Stimulated activated CD8-positive, alpha-beta memory T cell treated with anti-CD3 and anti-CD28 coated beads, Interleukin-7, amount 100 ng/mL, for 24 hours (primary cell): ENCODE results near the gene SURF2.

Experiments
- DNase-seq: peaks from one replicate; pipeline ENCODE4 v3.0.0-alpha.2; 2020; ENCODE audit warnings: low read depth

The SURF2 gene

DNA sequence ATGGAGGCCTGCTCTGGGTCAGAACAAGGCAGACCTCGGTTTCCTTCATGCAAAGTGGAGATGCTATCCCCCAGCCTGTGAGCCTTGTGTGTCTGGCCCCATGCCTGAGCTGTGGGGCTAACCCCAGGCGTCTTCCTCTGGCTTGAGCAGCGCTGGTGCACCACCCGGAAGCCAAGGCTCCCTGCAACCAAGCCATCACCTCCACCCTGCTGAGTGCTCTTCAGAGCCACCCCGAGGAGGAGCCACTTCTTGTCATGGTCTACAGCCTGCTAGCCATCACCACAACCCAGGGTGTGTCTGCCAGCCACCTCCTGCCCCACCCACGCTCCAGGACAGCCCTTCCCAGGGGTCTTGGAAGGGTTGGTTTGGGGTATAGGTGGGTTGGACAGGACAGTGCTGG, 45.2 kb downstream of the SURF2 start:
- DNase-seq: no peak

DNA sequence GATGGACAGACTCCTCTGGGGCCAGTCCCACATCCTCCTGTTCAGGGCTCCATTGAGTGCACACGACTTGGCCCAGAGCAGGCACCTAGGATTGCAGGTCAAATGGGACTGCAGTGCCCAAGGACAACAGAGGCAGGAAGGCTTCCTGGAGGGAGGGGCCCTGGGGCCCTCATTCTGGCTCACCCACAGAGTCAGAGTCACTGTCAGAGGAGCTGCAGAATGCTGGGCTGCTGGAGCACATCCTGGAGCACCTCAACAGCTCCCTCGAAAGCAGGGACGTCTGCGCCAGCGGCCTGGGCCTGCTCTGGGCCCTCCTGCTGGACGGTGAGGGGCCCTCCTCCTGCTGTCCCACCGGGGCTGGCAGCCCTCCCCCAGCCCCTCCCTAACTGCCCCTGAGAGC, 46.3 kb downstream of the SURF2 start:
- DNase-seq: no peak

DNA sequence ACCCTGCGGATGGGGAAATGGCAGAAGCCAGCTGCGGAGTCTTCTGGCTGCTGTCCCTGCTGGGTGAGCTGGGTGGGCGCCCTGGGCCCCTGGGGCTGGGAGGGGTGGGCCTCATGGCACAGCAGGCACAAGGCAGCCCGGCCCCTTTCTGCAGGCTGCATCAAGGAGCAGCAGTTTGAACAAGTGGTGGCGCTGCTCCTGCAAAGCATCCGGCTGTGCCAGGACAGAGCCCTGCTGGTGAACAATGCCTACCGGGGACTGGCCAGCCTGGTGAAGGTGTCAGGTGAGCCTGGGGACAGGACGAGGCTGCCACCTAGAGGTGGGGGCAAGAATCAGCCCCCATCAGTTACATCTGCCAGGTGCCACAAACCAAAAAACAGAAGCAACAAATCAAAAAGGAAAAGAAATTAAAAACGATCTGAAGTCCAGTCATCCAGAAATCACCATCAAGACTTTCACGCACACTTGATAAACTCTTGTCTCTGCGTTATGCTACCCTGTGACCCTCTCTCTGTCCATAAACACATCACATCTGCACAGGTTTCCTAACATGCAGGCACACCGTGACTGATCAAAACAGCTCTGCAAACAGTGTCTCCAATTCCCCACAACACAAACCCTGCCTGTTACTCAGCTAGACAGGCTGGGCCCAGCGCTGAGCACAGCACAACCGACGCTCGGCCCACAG, 47.6 kb downstream of the SURF2 start:
- peak; percentile 26 for DNase-seq

DNA sequence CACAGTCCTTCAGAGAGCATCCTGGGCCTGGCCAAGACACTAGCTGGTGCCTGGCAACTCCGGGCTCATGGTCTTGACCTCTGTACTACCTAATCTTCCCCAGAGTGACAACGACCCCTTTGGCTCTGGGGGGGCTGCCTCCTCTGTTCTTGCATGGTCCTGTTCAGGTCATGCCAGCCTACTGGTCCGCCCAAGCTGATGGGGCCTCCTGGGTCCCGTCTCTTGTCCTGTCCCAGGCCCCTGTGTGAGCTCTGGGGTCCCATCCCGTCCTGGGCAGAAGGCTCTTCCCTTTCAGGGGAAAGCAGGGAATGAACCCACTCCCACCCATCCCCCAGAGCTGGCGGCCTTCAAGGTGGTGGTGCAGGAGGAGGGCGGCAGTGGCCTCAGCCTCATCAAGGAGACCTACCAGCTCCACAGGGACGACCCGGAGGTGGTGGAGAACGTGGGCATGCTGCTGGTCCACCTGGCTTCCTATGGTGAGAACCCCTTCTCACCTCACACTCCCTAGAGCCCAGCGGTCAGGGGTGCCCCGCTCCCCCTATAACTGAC, 48.2 kb downstream of the SURF2 start:
- DNase-seq: no peak

DNA sequence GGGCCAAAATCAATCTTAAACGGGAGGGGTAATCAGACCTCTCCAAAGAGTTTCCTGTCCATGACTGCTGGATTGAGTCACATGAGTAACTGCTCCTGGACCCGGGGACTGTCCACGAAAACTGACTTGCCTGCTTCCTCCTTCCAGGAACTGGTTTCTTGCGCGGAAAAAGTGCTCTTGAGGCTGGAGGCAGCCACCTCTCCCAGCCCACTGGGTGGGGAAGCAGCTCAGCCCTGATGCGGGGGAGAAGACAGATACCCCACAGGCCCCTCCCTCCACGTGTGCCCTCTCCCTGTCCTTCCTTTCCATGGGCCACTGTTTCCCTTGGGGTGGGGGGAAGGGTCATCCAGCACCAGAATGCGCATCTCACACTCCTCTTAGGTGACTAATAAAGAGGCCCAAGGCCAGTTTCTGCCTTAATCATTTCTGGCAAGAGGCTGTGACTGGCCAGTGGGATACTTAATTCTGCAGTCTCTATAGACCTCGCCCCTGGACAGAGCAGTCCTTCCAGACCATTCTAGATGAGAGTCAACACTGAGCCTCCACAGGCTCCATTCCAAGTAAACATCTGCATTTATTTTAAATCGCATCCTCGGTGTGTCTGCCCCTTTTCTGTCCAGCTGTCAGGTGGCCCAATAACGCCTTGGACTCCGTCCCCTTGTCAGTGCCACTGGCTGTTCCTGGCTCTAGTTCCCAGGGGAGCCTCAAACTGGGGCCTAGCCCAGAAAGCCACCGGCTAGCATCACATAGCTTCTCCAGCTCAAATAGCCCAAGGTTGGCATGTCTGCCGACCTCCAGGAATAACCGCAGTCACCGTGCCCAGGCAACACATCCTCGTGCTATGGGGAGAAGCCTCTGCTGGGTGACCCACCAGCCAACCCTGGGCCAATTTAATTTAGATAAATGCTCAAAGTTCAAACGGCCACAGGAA, 49.4 kb downstream of the SURF2 start:
- DNase-seq: no peak

DNA sequence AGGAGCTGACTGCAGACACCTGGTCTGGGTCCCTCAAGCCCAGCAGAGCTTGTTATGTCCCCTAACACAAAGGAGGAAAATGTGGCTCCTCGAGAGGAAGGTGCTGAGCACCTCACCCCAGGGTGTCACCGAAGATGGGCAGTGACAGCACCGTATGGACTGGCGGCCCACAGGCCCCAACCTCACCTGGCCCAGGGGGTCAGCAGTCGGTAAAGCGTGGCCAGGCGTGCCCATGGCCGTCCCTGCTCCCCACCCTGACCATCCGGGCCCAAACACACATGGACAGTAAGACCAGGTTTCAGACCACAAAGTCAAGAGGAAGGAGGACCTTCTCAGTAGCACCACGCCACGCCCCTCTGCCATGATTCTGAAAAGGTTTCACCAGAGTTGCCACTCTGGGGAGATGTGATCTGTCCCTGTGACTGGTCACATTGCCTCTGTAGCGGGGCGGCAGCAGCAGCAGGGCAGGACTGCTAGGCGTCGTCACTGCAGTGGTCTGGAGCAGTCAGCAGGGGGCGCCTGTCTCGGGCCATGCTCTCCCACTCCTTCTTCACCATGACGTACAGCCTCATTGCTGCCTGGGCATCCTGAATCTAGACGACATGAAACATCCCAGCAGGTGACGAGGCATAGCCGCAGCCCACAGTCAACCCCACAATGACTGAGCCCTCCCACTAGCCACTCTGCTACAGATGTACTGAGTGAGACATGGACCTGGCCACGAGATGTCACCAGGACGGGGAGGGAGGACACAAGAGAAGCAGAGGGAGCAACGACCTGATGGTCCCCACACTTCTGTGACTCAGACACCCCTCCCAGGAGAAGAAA, 50.3 kb downstream of the SURF2 start:
- peak; percentile 66 for DNase-seq

DNA sequence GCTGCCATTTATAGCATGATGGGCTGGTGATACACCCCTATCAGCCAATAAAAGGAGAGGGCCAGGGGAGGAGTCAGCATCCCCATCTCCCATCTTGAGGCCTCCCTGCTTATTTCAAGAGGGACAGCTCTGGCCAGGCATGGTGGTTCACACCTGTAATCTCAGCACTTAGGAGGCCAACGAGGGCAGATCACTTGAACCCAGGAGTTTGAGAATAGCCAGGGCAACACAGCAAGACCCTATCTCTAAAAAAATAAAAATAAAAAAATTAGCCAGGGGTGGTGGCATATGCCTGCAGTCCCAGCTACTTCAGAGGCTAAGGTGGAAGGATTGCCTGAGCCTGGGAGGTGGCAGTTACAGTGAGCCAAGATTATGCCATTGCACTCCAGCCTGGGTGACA, 51.7 kb downstream of the SURF2 start:
- no peak for DNase-seq
